PC-9 (cell line): ENCODE results near the gene KIAA1671. TPM values are rescaled to one million over a fixed set of nuclear protein-coding genes. Genes with fewer than 3 reads are reported as not detected.

ENCODE experiments used
- BruUV-seq: library from RNA; stranded (reverse); fragments of 400-500 nt; replicated peaks from 2 replicates; lab custom pipeline; 2021; lab: Mats Ljungman, UMichigan
- CTCF ChIA-PET: fragments of 300-600 bp; sonication (Branson Sonifier 250); formaldehyde crosslinking; loops from one replicate; lab custom pipeline; 2022; ENCODE audit warnings: antibody characterized with exemption; lab: Charles Lee
- POLR2A ChIA-PET: fragments of 300-600 bp; sonication (Branson Sonifier 250); formaldehyde crosslinking; loops from one replicate; lab custom pipeline; 2022; ENCODE audit warnings: antibody characterized with exemption; ENCODE audit not compliant: unreplicated experiment; lab: Charles Lee
- DNase-seq, 2 experiments: peaks; one replicate each; pipeline versions ENCODE4 v3.0.0 to v3.0.0-alpha.2; 2015 to 2022; ENCODE audit warnings: mixed read lengths in 1 of 2
- H2AFZ ChIP-seq: fragments of 200-600 bp; sonication (generic); 2 replicates; pipeline ENCODE4 v1.8.1; 2017; ENCODE audit warnings: antibody characterized with exemption
- H3F3A ChIP-seq: fragments of 200-600 bp; sonication (generic); 2 replicates; pipeline ENCODE4 v1.8.1; 2017; ENCODE audit warnings: antibody characterized with exemption, mild to moderate bottlenecking, low read depth; ENCODE audit not compliant: insufficient read depth
- H3K27ac ChIP-seq: fragments of 200-600 bp; sonication (generic); 2 replicates; pipeline ENCODE4 v1.6.1; 2016; ENCODE audit warnings: mixed run types
- H3K27me3 ChIP-seq: fragments of 200-600 bp; sonication (generic); 2 replicates; pipeline ENCODE4 v1.6.1; 2016; ENCODE audit warnings: low read depth, mixed run types; ENCODE audit not compliant: insufficient read depth
- H3K36me3 ChIP-seq: fragments of 200-600 bp; sonication (generic); 2 replicates; pipeline ENCODE4 v1.6.1; 2016; ENCODE audit warnings: low read depth, mixed run types
- H3K4me1 ChIP-seq: fragments of 200-600 bp; sonication (generic); replicated peaks from 2 replicates; pipeline ENCODE4 v1.6.1; 2016; ENCODE audit warnings: mixed run types; ENCODE audit not compliant: insufficient read depth
- H3K4me2 ChIP-seq: fragments of 200-600 bp; sonication (generic); 2 replicates; pipeline ENCODE4 v1.6.1; 2017; ENCODE audit warnings: mixed run types
- H3K4me3 ChIP-seq: fragments of 200-600 bp; sonication (generic); 2 replicates; pipeline ENCODE4 v1.6.1; 2016; ENCODE audit warnings: mixed run types
- H3K79me2 ChIP-seq: fragments of 200-600 bp; sonication (generic); 2 replicates; pipeline ENCODE4 v1.6.1; 2017; ENCODE audit warnings: low read depth, mixed run types
- H3K9me2 ChIP-seq: fragments of 200-600 bp; sonication (generic); 2 replicates; pipeline ENCODE4 v1.8.1; 2017; ENCODE audit warnings: mild to moderate bottlenecking; ENCODE audit not compliant: insufficient read depth
- H3K9me3 ChIP-seq: fragments of 200-600 bp; sonication (generic); 2 replicates; pipeline ENCODE4 v1.8.1; 2016; ENCODE audit warnings: low read depth; ENCODE audit not compliant: insufficient read depth
- H4K20me1 ChIP-seq: fragments of 200-600 bp; sonication (generic); 2 replicates; pipeline ENCODE4 v1.8.1; 2017; ENCODE audit not compliant: insufficient read depth
- CTCF ChIP-seq: fragments of 200-600 bp; sonication (generic); conservative IDR thresholded peaks from 2 replicates; pipeline ENCODE4 v1.6.1; 2017; ENCODE audit warnings: mixed run types, antibody characterized with exemption, mild to moderate bottlenecking, moderate library complexity
- EZH2 ChIP-seq: fragments of 200-600 bp; sonication (generic); IDR thresholded peaks from 2 replicates; pipeline ENCODE4 v1.8.0; 2017; ENCODE audit warnings: antibody characterized with exemption, low read depth
- intact Hi-C: fragments of 100-400 bp; cut with micrococcal nuclease; formaldehyde crosslinking; loops from one replicate; pipeline ENCODE4 v1.10.0; 2022; ENCODE audit not compliant: unreplicated experiment
- total RNA-seq: library from RNA; stranded (reverse); gene quantifications from 2 replicates; pipeline ENCODE4 v1.2.3, GENCODE V29; 2021

KIAA1671 gene
- total RNA-seq, 1 experiment from 2014 or later, result 44.3 TPM

GRCh38 chr22:25146307-25146706, 193.8 kb downstream of the KIAA1671 start:
- no peaks in the 10 kb centered on the region for H3K27me3 ChIP-seq

GRCh38 chr22:25146906-25147641, 194.6 kb downstream of the KIAA1671 start:
- Histone ChIP-seq H3K9me3 (no peaks in the 10 kb centered on the region), H4K20me1 (peaks cover 4% of the 10 kb centered on the region; the same call in 1 of the 2 replicates), H3K36me3 (no peaks in the 10 kb centered on the region), H3K4me2 (no peak overlapping the region), H3K27me3 (no peaks in the 10 kb centered on the region), H3K4me1 (no peaks in the 10 kb centered on the region), H2AFZ (no peak overlapping the region), H3K9me2 (no peaks in the 10 kb centered on the region), H3K79me2 (no peaks in the 10 kb centered on the region), H3K4me3 (no peak overlapping the region), H3K27ac (no peak overlapping the region), H3F3A (no peaks in the 10 kb centered on the region)
- intact Hi-C loops, result no loop called here
- ChIA-PET POLR2A (no interaction called here), CTCF (no interaction called here)
- no TSS peak for BruUV-seq
- DNase-seq, result no peak
- TF ChIP-seq CTCF (no peak), EZH2 (no peak)

More at GRCh38 chr22:25146307-25146706, 193.8 kb downstream of the KIAA1671 start:
- no peak overlapping the region for H2AFZ ChIP-seq
- TF ChIP-seq CTCF, result no peak
- no peak for TF ChIP-seq EZH2
- no peak for DNase-seq
- CTCF ChIA-PET, result no interaction called here
- H3K4me3 ChIP-seq, result no peak overlapping the region
- POLR2A ChIA-PET, result no interaction called here
- intact Hi-C loops, result no loop called here
- H3K9me2 ChIP-seq, result no peaks in the 10 kb centered on the region
- H3K79me2 ChIP-seq, result no peaks in the 10 kb centered on the region
- no peaks in the 10 kb centered on the region for H3K9me3 ChIP-seq
- H3F3A ChIP-seq, result no peaks in the 10 kb centered on the region
- H4K20me1 ChIP-seq, result peaks cover 4% of the 10 kb centered on the region; the same call in 1 of the 2 replicates
- no TSS peak for BruUV-seq
- H3K27ac ChIP-seq, result no peak overlapping the region
- no peak overlapping the region for H3K4me2 ChIP-seq
- no peaks in the 10 kb centered on the region for H3K4me1 ChIP-seq
- no peaks in the 10 kb centered on the region for H3K36me3 ChIP-seq

GRCh38 chr22:25147642-25147928, 195.1 kb downstream of the KIAA1671 start:
- peaks cover 4% of the 10 kb centered on the region; the same call in 1 of the 2 replicates for H4K20me1 ChIP-seq
- intact Hi-C loops, result no loop called here
- H3K27me3 ChIP-seq, result no peaks in the 10 kb centered on the region
- H3K9me3 ChIP-seq, result no peaks in the 10 kb centered on the region
- H3K79me2 ChIP-seq, result no peaks in the 10 kb centered on the region
- no TSS peak for BruUV-seq
- no peak overlapping the region for H3K4me3 ChIP-seq
- CTCF ChIA-PET, result no interaction called here
- H3K27ac ChIP-seq, result no peak overlapping the region
- no peaks in the 10 kb centered on the region for H3K9me2 ChIP-seq
- H3F3A ChIP-seq, result no peaks in the 10 kb centered on the region
- TF ChIP-seq EZH2, result no peak
- H3K4me2 ChIP-seq, result no peak overlapping the region
- POLR2A ChIA-PET, result no interaction called here
- DNase-seq, result no peak
- H3K36me3 ChIP-seq, result no peaks in the 10 kb centered on the region
- H3K4me1 ChIP-seq, result no peaks in the 10 kb centered on the region
- H2AFZ ChIP-seq, result no peak overlapping the region
